ENCODE results near the gene PLEKHA1.

PLEKHA1 gene

GRCh38 chr10:122373108-122373507 lies 1.4 kb upstream of the PLEKHA1 start:
- no peaks in the 10 kb centered on the region for H3K9me3 ChIP-seq (ENCODE audit: low read length)
- H3K4me1 ChIP-seq (ENCODE audit: insufficient read depth, low read length, severe bottlenecking), result no peaks in the 10 kb centered on the region
- no peak overlapping the region for H3K27ac ChIP-seq (ENCODE audit: low read depth, low read length, poor library complexity, severe bottlenecking)
- no peaks in the 10 kb centered on the region for H3F3A ChIP-seq (ENCODE audit: insufficient read depth, low read length)
- H4K20me1 ChIP-seq (ENCODE audit: insufficient read depth, low read length), result no peaks in the 10 kb centered on the region
- no peak overlapping the region for H2AFZ ChIP-seq (ENCODE audit: low read length)
- no peaks in the 10 kb centered on the region for H3K9me2 ChIP-seq (ENCODE audit: low read depth, low read length)
- no peaks in the 10 kb centered on the region for H3K36me3 ChIP-seq (ENCODE audit: insufficient read depth, low read length)
- TF ChIP-seq EZH2 (IDR thresholded peaks at IDR 0.05; ENCODE audit: borderline replicate concordance, low read length) (no peak), CTCF (IDR thresholded peaks at IDR 0.05; ENCODE audit: low read length) (no peak)
- no peak overlapping the region for H3K4me2 ChIP-seq (ENCODE audit: low read length)
- H3K27me3 ChIP-seq (ENCODE audit: insufficient read depth, low read length), result no peaks in the 10 kb centered on the region
- no peaks in the 10 kb centered on the region for H3K79me2 ChIP-seq (ENCODE audit: insufficient read depth, low read length)
- H3K4me3 ChIP-seq (ENCODE audit: low read depth, low read length, poor library complexity, severe bottlenecking), result no peak overlapping the region
- no peak overlapping the region for H3K9ac ChIP-seq (ENCODE audit: low read length)

GRCh38 chr10:122373721-122374120 lies 787 bp upstream of the PLEKHA1 start:
- Histone ChIP-seq H3K4me1 (ENCODE audit: insufficient read depth, low read length, severe bottlenecking) (no peaks in the 10 kb centered on the region), H3K4me2 (ENCODE audit: low read length) (no peak overlapping the region), H3K9ac (ENCODE audit: low read length) (no peak overlapping the region), H2AFZ (ENCODE audit: low read length) (no peak overlapping the region), H3K9me2 (ENCODE audit: low read depth, low read length) (no peaks in the 10 kb centered on the region), H3K4me3 (ENCODE audit: low read depth, low read length, poor library complexity, severe bottlenecking) (no peak overlapping the region), H3K79me2 (ENCODE audit: insufficient read depth, low read length) (no peaks in the 10 kb centered on the region), H3K36me3 (ENCODE audit: insufficient read depth, low read length) (no peaks in the 10 kb centered on the region), H4K20me1 (ENCODE audit: insufficient read depth, low read length) (no peaks in the 10 kb centered on the region), H3K27ac (ENCODE audit: low read depth, low read length, poor library complexity, severe bottlenecking) (no peak overlapping the region), H3K9me3 (ENCODE audit: low read length) (no peaks in the 10 kb centered on the region), H3K27me3 (ENCODE audit: insufficient read depth, low read length) (no peaks in the 10 kb centered on the region), H3F3A (ENCODE audit: insufficient read depth, low read length) (no peaks in the 10 kb centered on the region)
- TF ChIP-seq EZH2 (IDR thresholded peaks at IDR 0.05; ENCODE audit: borderline replicate concordance, low read length) (no peak), CTCF (IDR thresholded peaks at IDR 0.05; ENCODE audit: low read length) (no peak)

GRCh38 chr10:122374859-122375678 lies 561 bp downstream of the PLEKHA1 start:
- Histone ChIP-seq H3K79me2 (ENCODE audit: insufficient read depth, low read length) (no peaks in the 10 kb centered on the region), H3K9me2 (ENCODE audit: low read depth, low read length) (no peaks in the 10 kb centered on the region), H3F3A (ENCODE audit: insufficient read depth, low read length) (no peaks in the 10 kb centered on the region), H3K4me2 (ENCODE audit: low read length) (no peak overlapping the region), H3K9ac (ENCODE audit: low read length) (no peak overlapping the region), H3K36me3 (ENCODE audit: insufficient read depth, low read length) (no peaks in the 10 kb centered on the region), H3K27ac (ENCODE audit: low read depth, low read length, poor library complexity, severe bottlenecking) (no peak overlapping the region), H3K27me3 (ENCODE audit: insufficient read depth, low read length) (no peaks in the 10 kb centered on the region), H3K4me3 (ENCODE audit: low read depth, low read length, poor library complexity, severe bottlenecking) (no peak overlapping the region), H3K4me1 (ENCODE audit: insufficient read depth, low read length, severe bottlenecking) (no peaks in the 10 kb centered on the region), H2AFZ (ENCODE audit: low read length) (no peak overlapping the region), H4K20me1 (ENCODE audit: insufficient read depth, low read length) (no peaks in the 10 kb centered on the region), H3K9me3 (ENCODE audit: low read length) (no peaks in the 10 kb centered on the region)
- TF ChIP-seq CTCF (IDR thresholded peaks at IDR 0.05; ENCODE audit: low read length), result no peak
- no peak for TF ChIP-seq EZH2 (IDR thresholded peaks at IDR 0.05; ENCODE audit: borderline replicate concordance, low read length)

All from OCI-LY1 (cell line).